Fibroblast of skin of left biceps (primary cell): ENCODE measurements around the gene DOHH.

Experiments used
- DNase-seq, 2 experiments: peaks; one replicate each; pipeline ENCODE4 v3.0.0-alpha.2; 2013; ENCODE audit warnings: low read depth in 2 of 2

DOHH gene

GRCh38 chr19:3503036-3503572 lies 2.6 kb upstream of the DOHH start:
- DNase-seq: no peak

GRCh38 chr19:3501780-3502179 lies 1.3 kb upstream of the DOHH start:
- DNase-seq: no peak

- DNase-seq: no peak
Observed at GRCh38 chr19:3499738-3500428, 591 bp downstream of the DOHH start.

- no peak for DNase-seq
Observed at GRCh38 chr19:3497757-3498520, 2.5 kb downstream of the DOHH start.

GRCh38 chr19:3496392-3497273 lies 3.8 kb downstream of the DOHH start:
- DNase-seq: no peak

- DNase-seq: no peak
Observed at GRCh38 chr19:3494559-3494958, 5.9 kb downstream of the DOHH start.

- DNase-seq: no peak
Observed at GRCh38 chr19:3494051-3494450, 6.4 kb downstream of the DOHH start.

- DNase-seq: no peak
Observed at GRCh38 chr19:3493651-3494050, 6.8 kb downstream of the DOHH start.

- no peak for DNase-seq
Observed at GRCh38 chr19:3492919-3493318, 7.6 kb downstream of the DOHH start.

GRCh38 chr19:3492131-3492839 lies 8.2 kb downstream of the DOHH start:
- no peak for DNase-seq

- no peak for DNase-seq
Observed at GRCh38 chr19:3491396-3492119, 8.9 kb downstream of the DOHH start.

- DNase-seq: no peak
Observed at GRCh38 chr19:3483226-3483628, 17.2 kb downstream of the DOHH start, which contains the start of gene SMIM44. SMIM44 (minus strand) TSS chr19:3483441; CDS start chr19:3483403, 38 bp downstream.

GRCh38 chr19:3482507-3483225 lies 17.8 kb downstream of the DOHH start:
- no peak for DNase-seq

GRCh38 chr19:3481241-3482090 lies 19.0 kb downstream of the DOHH start:
- no peak for DNase-seq

GRCh38 chr19:3480383-3481091 lies 19.9 kb downstream of the DOHH start, which contains the start of gene SMIM24:
SMIM24 (minus strand) TSS chr19:3480525; CDS start chr19:3480463, 62 bp downstream.
- no peak for DNase-seq

GRCh38 chr19:3479834-3480215 lies 20.6 kb downstream of the DOHH start:
- DNase-seq: no peak

- no peak for DNase-seq
Observed at GRCh38 chr19:3479177-3479833, 21.2 kb downstream of the DOHH start.
